ENCODE measurements around the gene GRK1. TPM values are rescaled to one million over a fixed set of nuclear protein-coding genes. Genes with fewer than 3 reads are reported as not detected.

Gene GRK1
- total and polyA plus RNA-seq, 2 donors: 0.03 to 0.05 TPM

DNA sequence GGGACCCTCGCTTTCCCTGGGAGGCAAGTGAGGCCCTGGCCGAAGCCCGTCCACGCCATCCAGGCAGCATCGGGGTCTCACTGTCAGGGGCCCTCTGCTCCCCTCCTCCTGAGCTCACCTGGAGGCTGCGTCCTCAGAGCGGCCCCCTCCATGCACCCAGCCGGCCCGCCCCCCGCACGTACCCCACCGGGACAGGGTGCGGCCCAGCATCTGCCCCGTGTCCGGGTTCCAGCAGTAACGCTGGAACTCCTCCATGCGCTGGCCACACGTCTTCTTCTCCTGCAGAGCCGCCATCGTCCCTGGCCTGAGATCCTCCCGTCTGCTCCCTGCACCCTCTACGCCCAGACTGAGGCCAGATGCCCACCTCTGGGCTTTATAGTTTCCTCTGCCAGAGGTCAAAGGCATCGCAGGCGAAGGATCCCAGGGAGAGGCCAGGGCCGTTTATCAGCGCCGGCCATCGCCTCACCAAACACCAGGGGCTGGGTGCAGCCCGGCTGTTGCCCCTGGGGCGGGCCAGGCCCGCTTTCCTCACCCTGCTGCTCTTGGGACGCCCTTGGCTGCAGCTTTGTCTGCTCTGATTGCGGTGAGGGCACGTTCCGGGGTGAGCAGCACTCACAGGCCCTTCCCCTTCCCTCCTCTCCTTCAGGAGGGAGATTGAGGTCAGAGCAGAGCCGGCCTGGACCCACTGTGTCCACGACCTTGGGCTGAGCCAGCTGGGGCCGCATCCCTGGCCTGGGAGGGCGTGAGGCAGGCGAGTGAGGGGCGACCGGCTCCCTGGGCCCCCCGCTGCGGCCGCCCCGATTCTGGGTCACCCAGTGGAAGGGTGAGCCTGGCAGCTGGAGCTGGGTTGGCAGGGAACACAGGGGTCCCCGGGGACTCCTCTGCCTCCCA is 8.9 kb upstream of the GRK1 start, which contains the start of gene ATP4B:
TSS of gene ATP4B (minus strand) at position 348 of the 891 bp plus-strand sequence. CDS start at position 294, 54 bp downstream.
- no peak within 1 kb of the TSS for H3K4me3 ChIP-seq (ENCODE audit: low read depth, low read length)
- DNase-seq (ENCODE audit: extremely low spot score): no peak
- no peaks in the 10 kb centered on the region for H3K4me1 ChIP-seq (ENCODE audit: insufficient read depth)
- no peaks in the 10 kb centered on the region for H3K36me3 ChIP-seq (ENCODE audit: insufficient read depth)
- H3K27ac ChIP-seq (ENCODE audit: low read depth): no peak within 1 kb of the TSS
- 83% methylated on average over 47 of the region's 47 CpGs for WGBS

DNA sequence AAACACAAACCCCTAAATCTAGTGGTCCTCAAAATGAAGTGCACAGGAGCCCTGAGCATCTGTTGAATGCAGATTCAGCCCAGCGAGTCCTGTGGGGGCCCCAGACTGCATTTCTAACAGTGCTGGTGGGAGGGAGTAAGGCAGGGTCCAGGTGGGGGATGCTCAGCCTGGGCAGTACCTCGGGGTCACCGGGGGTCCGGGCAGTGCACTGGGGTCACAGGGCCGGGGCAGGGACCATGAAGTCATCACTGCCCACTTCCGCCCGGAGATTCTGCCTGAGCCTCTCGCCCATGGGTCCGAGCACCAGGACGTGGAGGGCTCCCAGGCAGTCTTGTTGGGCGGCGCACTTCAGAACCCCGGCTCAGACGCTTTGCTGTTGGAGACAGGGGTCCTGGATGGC is 8.2 kb upstream of the GRK1 start:
- DNase-seq (ENCODE audit: extremely low spot score): no peak
- 76% methylated on average over 14 of the region's 14 CpGs for WGBS
- H3K36me3 ChIP-seq (ENCODE audit: insufficient read depth): no peaks in the 10 kb centered on the region
- no peak overlapping the region for H3K4me3 ChIP-seq (ENCODE audit: low read depth, low read length)
- no peaks in the 10 kb centered on the region for H3K4me1 ChIP-seq (ENCODE audit: insufficient read depth)
- no peak overlapping the region for H3K27ac ChIP-seq (ENCODE audit: low read depth)

DNA sequence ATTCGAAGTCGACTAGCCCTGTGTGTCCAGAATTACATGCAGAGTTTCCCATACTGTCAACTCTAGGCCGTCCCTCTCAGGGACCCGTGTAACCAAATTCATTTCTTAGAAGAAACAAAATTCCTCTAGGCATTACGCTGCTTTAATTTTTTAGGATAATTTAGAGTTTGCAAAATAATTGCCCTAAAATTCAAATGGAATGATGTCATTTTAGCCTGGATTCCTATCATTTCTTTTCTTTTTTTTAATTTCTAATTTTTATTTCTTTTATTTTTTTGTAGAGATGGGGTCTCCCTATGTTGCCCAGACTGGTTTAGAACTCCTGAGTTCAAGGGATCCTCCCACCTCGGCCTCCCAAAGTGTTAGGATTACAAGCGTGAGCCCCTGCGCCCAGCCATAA is 7.7 kb upstream of the GRK1 start:
- no peak overlapping the region for H3K27ac ChIP-seq (ENCODE audit: low read depth)
- no peaks in the 10 kb centered on the region for H3K4me1 ChIP-seq (ENCODE audit: insufficient read depth)
- 93% methylated on average over 8 of the region's 8 CpGs for WGBS
- H3K4me3 ChIP-seq (ENCODE audit: low read depth, low read length): no peak overlapping the region
- H3K36me3 ChIP-seq (ENCODE audit: insufficient read depth): no peaks in the 10 kb centered on the region
- DNase-seq (ENCODE audit: extremely low spot score): no peak

DNA sequence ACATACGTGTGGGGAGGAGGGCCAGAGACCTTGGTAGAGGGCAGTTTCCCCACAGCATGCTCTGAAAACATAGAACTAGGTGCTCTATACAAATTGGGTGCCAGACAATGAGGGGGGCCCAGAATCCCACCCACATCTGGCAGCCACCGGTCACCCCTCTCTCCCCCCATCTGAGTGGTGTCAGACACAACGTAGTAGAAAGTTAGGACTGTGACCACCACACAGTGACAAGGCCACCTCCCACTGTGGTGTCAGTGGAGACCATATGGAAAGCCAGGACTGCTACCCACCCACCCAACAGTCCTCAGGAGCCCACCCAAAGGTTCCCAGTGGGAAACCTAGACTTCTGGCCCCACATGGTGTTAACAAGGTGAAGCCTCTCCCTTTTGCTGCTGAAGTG is 7.0 kb upstream of the GRK1 start:
- no peak overlapping the region for H3K4me3 ChIP-seq (ENCODE audit: low read depth, low read length)
- H3K36me3 ChIP-seq (ENCODE audit: insufficient read depth): no peaks in the 10 kb centered on the region
- no peak overlapping the region for H3K27ac ChIP-seq (ENCODE audit: low read depth)
- WGBS: 91% methylated on average over 3 of the region's 3 CpGs
- H3K4me1 ChIP-seq (ENCODE audit: insufficient read depth): no peaks in the 10 kb centered on the region
- no peak for DNase-seq (ENCODE audit: extremely low spot score)

DNA sequence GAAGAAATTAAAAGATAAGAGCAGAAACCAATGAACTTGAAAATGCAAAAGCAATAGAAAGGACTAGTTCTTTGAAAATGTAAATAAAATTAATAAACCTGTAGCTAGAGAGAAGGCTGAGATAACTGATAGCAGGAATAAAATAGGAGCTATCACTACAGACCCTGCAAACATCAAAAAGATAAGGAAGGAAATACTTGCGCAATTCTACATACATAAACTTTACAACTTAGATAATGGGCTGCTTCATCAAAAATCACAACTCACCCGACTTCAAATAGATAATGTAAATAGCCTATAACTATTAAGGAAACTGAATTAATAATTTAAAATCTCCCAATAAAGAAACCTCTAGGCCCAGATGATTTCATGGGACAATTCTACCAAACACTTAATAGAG is 5.5 kb upstream of the GRK1 start:
- Histone ChIP-seq H3K27ac (ENCODE audit: low read depth) (no peak overlapping the region), H3K4me3 (ENCODE audit: low read depth, low read length) (no peak overlapping the region), H3K36me3 (ENCODE audit: insufficient read depth) (no peaks in the 10 kb centered on the region), H3K4me1 (ENCODE audit: insufficient read depth) (no peaks in the 10 kb centered on the region)
- no peak for DNase-seq (ENCODE audit: extremely low spot score)
- 73% methylated on average over 2 of the region's 2 CpGs for WGBS

DNA sequence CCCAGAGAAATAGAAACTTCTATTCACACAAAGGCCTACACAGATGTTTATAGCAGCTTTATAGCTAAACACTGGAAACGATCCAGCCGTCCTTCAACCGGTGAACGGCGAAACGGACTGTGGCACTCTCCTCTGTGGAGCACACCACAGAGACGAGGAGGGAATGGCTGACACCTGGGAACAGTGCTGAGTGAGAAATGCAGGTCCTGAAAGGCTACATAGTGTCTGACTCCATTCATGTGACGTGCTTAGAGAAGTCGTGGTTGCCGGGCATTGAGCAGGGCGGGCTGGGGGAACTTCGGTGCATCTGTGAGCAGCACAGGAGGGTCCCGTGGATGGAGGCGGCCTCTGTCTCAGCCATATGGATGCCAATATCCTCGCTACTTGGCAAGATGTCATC is 3.1 kb upstream of the GRK1 start:
- no peak overlapping the region for H3K27ac ChIP-seq (ENCODE audit: low read depth)
- no peaks in the 10 kb centered on the region for H3K4me1 ChIP-seq (ENCODE audit: insufficient read depth)
- no peak for DNase-seq (ENCODE audit: extremely low spot score)
- 47% methylated on average over 15 of the region's 15 CpGs for WGBS
- H3K36me3 ChIP-seq (ENCODE audit: insufficient read depth): no peaks in the 10 kb centered on the region
- no peak overlapping the region for H3K4me3 ChIP-seq (ENCODE audit: low read depth, low read length)

DNA sequence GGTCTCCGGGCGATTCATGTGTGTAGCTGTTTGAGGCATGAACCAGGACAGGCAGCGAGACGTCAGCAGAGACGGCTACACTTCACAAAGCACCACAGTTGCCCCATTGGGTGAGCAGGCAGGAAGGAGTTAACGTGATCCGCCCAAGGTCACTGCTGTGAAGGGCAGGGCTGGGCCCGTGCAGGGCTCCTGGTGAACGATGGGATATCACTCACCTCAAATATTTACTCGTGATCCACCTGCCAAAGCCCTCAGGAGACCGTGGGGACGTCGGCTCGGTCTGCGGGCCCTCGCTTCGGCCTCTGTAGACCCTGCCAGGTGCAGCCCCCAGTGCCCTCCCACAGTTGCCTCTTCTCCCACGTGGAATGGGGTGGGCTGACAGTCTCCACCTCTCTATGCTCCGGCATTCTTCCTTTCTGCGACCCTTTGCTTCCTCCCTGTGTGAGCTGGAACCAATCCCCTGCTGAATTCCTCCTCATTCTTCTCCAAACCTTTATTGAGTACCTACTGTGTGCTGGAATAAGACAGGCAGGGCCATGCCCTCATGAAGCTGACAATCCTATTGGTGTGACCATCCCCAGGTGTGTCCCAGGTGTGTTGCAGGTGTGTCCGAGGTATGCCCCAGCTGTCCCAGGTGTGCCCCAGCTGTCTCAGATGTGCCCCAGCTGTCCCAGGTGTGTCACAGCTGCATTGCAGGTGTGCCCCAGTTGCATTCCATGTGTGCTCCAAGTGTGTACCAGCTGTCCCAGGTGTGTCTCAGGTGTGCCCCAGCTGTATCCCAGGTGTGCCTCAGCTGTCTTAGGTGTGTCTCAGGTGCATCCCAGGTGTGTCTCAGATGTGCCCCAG is 2.0 kb upstream of the GRK1 start:
- Histone ChIP-seq H3K36me3 (ENCODE audit: insufficient read depth) (no peaks in the 10 kb centered on the region), H3K4me3 (ENCODE audit: low read depth, low read length) (no peak overlapping the region), H3K4me1 (ENCODE audit: insufficient read depth) (no peaks in the 10 kb centered on the region), H3K27ac (ENCODE audit: low read depth) (no peak overlapping the region)
- WGBS: 56% methylated on average over 21 of the region's 21 CpGs
- no peak for DNase-seq (ENCODE audit: extremely low spot score)

DNA sequence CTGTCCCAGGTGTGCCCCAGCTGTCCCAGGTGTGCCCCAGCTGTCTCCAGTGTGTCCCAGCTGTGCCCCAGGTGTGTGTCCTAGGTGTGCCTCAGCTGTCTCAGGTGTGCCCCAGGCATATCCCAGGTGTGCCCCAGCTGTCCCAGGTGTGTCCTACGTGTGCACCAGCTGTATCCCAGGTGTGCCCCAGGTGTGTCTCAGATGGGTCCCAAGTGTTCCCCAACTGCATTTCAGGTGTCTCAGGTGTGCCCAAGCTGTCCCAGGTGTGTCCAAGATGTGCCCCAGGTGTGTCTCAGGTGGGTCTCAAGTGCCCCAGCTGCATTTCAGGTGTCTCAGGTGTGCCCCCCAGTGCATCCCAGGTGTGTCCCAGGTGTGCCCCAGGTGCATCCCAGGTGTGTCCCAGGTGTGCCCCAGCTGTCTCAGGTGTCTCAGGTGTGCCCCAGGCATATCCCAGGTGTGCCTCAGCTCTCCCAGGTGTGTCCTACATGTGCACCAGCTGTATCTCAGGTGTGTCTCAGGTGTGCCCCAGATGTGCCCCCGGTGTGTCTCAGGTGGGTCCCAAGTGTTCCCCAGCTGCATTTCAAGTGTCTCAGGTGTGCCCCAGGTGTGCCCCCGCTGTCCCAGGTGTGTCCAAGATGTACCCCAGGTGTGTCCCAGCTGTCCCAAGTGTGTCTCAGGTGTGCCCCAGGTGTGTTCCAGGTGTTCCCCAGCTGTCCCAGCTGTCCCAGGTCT is 1.3 kb upstream of the GRK1 start:
- no peak for DNase-seq (ENCODE audit: extremely low spot score)
- Histone ChIP-seq H3K36me3 (ENCODE audit: insufficient read depth) (no peaks in the 10 kb centered on the region), H3K4me3 (ENCODE audit: low read depth, low read length) (no peak overlapping the region), H3K27ac (ENCODE audit: low read depth) (no peak overlapping the region), H3K4me1 (ENCODE audit: insufficient read depth) (no peaks in the 10 kb centered on the region)
- WGBS: 91% methylated on average over 3 of the region's 3 CpGs

DNA sequence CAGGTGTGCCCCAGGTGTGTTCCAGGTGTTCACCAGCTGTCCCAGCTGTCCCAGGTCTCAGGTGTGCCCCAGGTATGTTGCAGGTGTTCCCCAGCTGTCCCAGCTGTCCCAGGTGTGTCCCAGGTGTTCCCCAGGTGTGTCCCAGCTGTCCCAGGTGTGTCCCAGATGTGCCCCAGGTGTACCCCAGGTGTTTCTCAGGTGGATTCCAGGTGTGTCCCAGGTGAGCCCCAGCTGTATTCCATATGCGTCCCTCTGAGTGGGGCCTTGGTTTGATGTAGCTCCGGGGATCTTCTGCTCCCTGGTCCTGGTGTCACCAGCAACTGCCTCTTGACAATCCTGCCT is 719 bp upstream of the GRK1 start:
- no peak for DNase-seq (ENCODE audit: extremely low spot score)
- H3K4me3 ChIP-seq (ENCODE audit: low read depth, low read length): no peak overlapping the region
- WGBS: 89% methylated on average over 2 of the region's 2 CpGs
- no peaks in the 10 kb centered on the region for H3K36me3 ChIP-seq (ENCODE audit: insufficient read depth)
- H3K4me1 ChIP-seq (ENCODE audit: insufficient read depth): no peaks in the 10 kb centered on the region
- no peak overlapping the region for H3K27ac ChIP-seq (ENCODE audit: low read depth)

DNA sequence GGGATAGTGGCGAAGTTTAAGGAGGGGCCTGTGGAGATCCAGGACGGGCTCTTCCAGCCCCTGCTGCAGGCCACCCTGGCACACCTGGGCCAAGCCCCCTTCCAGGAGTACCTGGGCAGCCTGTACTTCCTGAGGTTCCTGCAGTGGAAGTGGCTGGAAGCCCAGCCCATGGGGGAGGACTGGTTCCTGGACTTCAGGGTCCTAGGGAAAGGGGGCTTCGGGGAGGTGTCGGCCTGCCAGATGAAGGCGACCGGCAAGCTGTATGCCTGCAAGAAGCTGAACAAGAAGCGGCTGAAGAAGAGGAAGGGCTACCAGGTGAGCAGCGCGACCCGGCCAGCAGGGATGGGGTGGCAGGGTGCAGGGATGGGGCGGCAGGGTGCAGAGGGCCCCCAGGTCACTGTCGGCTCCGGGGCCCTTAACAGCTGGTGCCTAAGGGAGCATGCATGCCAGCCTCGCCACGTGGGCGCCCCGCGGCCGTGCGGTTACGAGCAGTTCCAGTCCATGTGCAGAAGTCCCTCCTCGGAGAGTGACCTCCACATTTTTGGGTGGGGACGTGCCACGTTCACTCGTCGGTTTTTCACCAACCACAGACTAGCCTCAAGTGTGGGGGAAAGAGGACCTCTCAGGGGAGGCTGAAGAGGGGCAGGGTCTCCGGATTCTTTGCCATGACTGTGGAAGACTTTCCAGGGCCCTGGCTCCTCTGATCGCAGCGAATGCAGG is 912 bp downstream of the GRK1 start:
- Histone ChIP-seq H3K4me3 (ENCODE audit: low read depth, low read length) (no peak overlapping the region), H3K36me3 (ENCODE audit: insufficient read depth) (no peaks in the 10 kb centered on the region), H3K4me1 (ENCODE audit: insufficient read depth) (no peaks in the 10 kb centered on the region), H3K27ac (ENCODE audit: low read depth) (no peak overlapping the region)
- DNase-seq (ENCODE audit: extremely low spot score): no peak
- 91% methylated on average over 29 of the region's 29 CpGs for WGBS

DNA sequence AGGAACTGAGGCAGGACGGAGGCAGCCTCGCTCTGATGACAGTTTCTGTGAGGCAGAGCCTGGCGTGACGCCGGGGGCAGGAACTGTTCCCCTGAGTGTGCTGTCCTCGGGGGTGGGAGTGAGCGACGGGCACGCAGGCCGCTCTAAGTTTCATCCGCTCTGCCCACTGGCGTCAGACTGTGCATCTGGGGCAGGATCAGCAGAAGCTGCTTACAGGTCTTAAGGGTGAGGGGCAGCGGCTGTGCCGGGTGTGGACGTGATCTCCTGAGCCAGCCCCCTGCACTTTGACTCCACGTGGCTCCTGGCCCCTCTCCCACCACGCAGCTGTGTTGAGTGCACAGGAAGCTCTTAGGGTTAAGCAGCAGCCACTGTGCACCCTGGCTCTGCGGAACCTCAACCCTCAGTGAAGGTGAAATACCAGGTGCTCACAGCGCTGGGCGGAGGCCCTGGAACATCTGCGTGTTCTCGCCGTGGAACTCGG is 1.5 kb downstream of the GRK1 start:
- 72% methylated on average over 24 of the region's 24 CpGs for WGBS
- H3K36me3 ChIP-seq (ENCODE audit: insufficient read depth): no peaks in the 10 kb centered on the region
- DNase-seq (ENCODE audit: extremely low spot score): no peak

DNA sequence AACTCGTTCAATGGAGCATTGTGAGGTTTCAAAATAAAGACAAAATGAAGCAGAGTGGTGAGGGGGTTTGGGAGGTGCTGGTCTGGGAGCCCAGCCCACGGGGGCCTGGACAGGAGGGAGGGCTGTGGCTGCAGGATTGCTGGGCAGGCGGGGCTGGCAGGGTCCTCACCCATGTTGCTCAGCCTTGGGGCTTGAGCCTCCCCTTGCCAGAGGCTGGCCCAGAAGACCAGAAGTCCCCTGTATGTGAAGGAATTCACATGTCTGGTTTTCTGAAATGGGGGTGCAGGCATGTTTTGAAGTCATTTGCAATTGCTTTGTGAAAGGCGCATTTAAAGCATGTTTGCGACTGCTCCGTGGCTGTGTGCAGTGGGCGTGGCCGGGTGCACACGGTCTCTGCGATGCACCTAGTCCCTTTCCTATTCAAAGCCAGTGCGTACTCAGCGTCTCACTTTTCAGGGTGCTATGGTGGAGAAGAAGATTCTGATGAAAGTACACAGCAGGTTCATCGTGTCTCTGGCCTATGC is 2.3 kb downstream of the GRK1 start:
- H3K36me3 ChIP-seq (ENCODE audit: insufficient read depth): no peaks in the 10 kb centered on the region
- H3K4me3 ChIP-seq (ENCODE audit: low read depth, low read length): no peak overlapping the region
- no peak overlapping the region for H3K27ac ChIP-seq (ENCODE audit: low read depth)
- no peaks in the 10 kb centered on the region for H3K4me1 ChIP-seq (ENCODE audit: insufficient read depth)
- 74% methylated on average over 13 of the region's 13 CpGs for WGBS
- DNase-seq (ENCODE audit: extremely low spot score): no peak

More for the DNA sequence above, 1.5 kb downstream of the GRK1 start:
- Histone ChIP-seq H3K4me1 (ENCODE audit: insufficient read depth) (no peaks in the 10 kb centered on the region), H3K27ac (ENCODE audit: low read depth) (no peak overlapping the region), H3K4me3 (ENCODE audit: low read depth, low read length) (no peak overlapping the region)

Data from urinary bladder (tissue), 4 donors.